Esophagus squamous epithelium (tissue), 5 donors: Measurements from ENCODE around the gene ZGPAT. TPM values are rescaled to one million over a fixed set of nuclear protein-coding genes. Genes with fewer than 3 reads are reported as not detected.

Experiments
- DNase-seq: peaks from one replicate; lab custom pipeline; 2025; lab: John Stamatoyannopoulos, UW
- H3K27ac ChIP-seq, 4 donors: fragments of 200-600 bp; sonication (generic); one replicate each; pipeline ENCODE4 v1.5.1; 2016 to 2019; ENCODE audit warnings: mild to moderate bottlenecking in 1 of 4
- H3K27me3 ChIP-seq, 4 donors: fragments of 200-600 bp; sonication (generic); 1 replicate in 3 of 4; 2 replicates in 1 of 4; pipeline versions ENCODE4 v1.5.1 to v1.6.0; 2017 to 2021; ENCODE audit warnings: antibody characterized with exemption in 1 of 4
- H3K36me3 ChIP-seq, 3 donors: fragments of 200-600 bp; sonication (generic); one replicate each; pipeline ENCODE4 v1.5.1; 2016 to 2019
- H3K4me1 ChIP-seq, 3 donors: fragments of 200-600 bp; sonication (generic); one replicate each; pipeline ENCODE4 v1.5.1; 2017 to 2019
- H3K4me3 ChIP-seq, 4 donors: fragments of 200-600 bp; sonication (generic); 1 replicate in 3 of 4; 2 replicates in 1 of 4; pipeline ENCODE4 v1.5.1; 2016 to 2019; ENCODE audit warnings: mild to moderate bottlenecking in 2 of 4, moderate library complexity in 1 of 4
- H3K9me3 ChIP-seq, 3 donors: fragments of 200-600 bp; sonication (generic); one replicate each; pipeline ENCODE4 v1.5.1; 2016 to 2019
- CTCF ChIP-seq, 6 experiments: fragments of 450-650 bp in 4 of 6; fragments of 200-600 bp in 2 of 6; sonication (generic) in 2 of 6; IDR thresholded peaks; one replicate each; pipeline ENCODE4 v1.5.1; 2016 to 2019; ENCODE audit warnings: antibody characterized with exemption in 6 of 6, mild to moderate bottlenecking in 4 of 6, moderate library complexity in 4 of 6
- POLR2A ChIP-seq, 4 donors: fragments of 450-650 bp; IDR thresholded peaks; one replicate each; pipeline ENCODE4 v1.6.1; 2017; ENCODE audit warnings: antibody characterized with exemption in 4 of 4, mild to moderate bottlenecking in 4 of 4, moderate library complexity in 3 of 4
- WGBS, 2 donors: methylation state at CpG; one replicate each; pipeline ENCODE4 v1.1.5; 2018; 5-methylcytosine and 5-hydroxymethylcytosine counted together
- intact Hi-C: fragments of 100-400 bp; cut with DNase I; formaldehyde crosslinking; loops from one replicate; pipeline ENCODE4 v1.15.0; 2022
- total RNA-seq, 4 donors: library from RNA; depleted of rRNA; stranded (reverse); fragments of >200 nt; gene quantifications; one replicate each; pipeline ENCODE4 v1.1.0, GENCODE V29; 2016
- donor health status: DM: yes; HTN: yes; CAD: no.

ZGPAT gene
- total RNA-seq, 4 donors from 2014 or later: 25.4 to 31.9 (median 28.3) TPM

- DNase-seq: no peak
- Histone ChIP-seq H3K27me3 (no peaks in the 10 kb centered on the region), H3K9me3 (no peaks in the 10 kb centered on the region), H3K27ac (no peak overlapping the region), H3K4me1 (no peaks in the 10 kb centered on the region), H3K4me3 (no peak overlapping the region), H3K36me3 (no peaks in the 10 kb centered on the region)
- TF ChIP-seq CTCF (IDR thresholded peaks at IDR 0.05) (no peak), POLR2A (IDR thresholded peaks at IDR 0.05) (no peak)
- 70 to 78% methylated on average over 14 to 17 of the region's 18 CpGs for WGBS, 2 donors
- intact Hi-C loops: no loop called here
Measured at GRCh38 chr20:63755933-63756647, 48.3 kb downstream of the ZGPAT start.

DNA sequence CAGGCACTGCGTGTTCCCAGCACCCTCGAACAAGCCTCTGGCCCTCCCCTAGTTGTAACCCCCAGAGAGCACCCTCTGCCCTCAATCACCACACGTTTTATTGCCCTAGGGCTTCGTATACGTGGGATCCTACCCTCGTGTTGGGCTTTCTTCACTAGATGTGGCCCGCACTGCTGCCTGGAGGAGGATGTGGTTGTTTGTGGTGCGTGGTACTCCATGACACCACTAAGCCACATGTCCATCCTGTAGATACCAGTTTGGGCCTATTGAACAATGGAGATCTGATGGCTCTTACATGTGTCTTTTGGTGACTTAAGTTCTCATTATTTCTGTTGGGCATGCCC is 48.8 kb downstream of the ZGPAT start:
- Histone ChIP-seq H3K9me3 (no peaks in the 10 kb centered on the region), H3K4me1 (no peaks in the 10 kb centered on the region), H3K4me3 (no peak overlapping the region), H3K27me3 (no peaks in the 10 kb centered on the region), H3K27ac (no peak overlapping the region), H3K36me3 (no peaks in the 10 kb centered on the region)
- intact Hi-C loops: no loop called here
- DNase-seq: no peak
- TF ChIP-seq CTCF (IDR thresholded peaks at IDR 0.05) (no peak), POLR2A (IDR thresholded peaks at IDR 0.05) (no peak)
- WGBS, 2 donors: 37 to 56% methylated on average over 8 of the region's 8 CpGs

DNA sequence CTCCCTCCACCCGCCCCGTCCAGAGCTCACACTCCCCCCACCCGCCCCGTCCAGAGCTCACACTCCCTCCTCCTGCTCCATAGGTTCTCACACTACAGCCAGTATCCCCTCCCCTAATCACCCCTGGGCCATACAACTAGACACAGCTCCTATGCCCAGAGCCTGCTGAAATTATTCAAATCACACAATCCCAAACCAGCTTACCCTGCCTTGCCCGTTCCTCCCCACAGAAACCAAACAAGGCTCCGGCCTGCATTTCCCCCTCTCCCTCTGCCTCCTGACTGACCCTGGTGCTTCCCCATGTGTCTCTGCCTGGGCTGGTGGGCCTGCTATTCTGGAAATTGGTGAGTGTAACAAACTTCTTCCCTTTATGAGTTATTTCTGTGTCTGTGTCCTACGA is 50.3 kb downstream of the ZGPAT start:
- Histone ChIP-seq H3K4me3 (no peak overlapping the region), H3K36me3 (no peaks in the 10 kb centered on the region), H3K4me1 (no peaks in the 10 kb centered on the region), H3K9me3 (no peaks in the 10 kb centered on the region), H3K27ac (no peak overlapping the region), H3K27me3 (no peaks in the 10 kb centered on the region)
- DNase-seq: no peak
- WGBS, 2 donors: 93 to 97% methylated on average over 3 of the region's 7 CpGs
- no peak for TF ChIP-seq CTCF (IDR thresholded peaks at IDR 0.05)
- TF ChIP-seq POLR2A (IDR thresholded peaks at IDR 0.05): no peak
- intact Hi-C loops: no loop called here

DNA sequence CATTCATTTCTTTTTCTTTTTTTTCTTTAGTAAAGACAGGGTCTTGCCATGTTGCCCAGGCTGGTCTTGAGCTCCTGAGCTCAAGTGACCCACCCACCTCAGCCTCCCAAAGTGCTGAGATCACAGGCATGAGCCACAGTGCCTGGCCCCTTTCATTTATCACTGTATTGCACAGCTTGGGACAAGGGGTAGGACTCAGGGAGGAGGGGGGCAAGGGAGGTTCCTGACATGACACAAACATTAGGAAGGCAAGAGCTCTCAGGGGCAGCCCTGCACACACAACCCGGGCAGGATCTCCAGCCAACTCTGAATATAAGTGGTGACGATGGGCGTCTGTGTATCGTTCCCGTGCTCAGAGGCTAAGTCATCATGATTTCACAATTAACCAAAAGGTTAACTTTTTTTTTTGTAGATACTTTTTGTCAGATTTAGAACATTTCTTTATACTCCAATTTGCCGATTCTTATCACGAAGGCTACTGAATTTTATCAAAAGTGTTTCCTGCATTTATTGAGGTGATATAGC is 51.6 kb downstream of the ZGPAT start:
- DNase-seq: no peak
- intact Hi-C loops: no loop called here
- Histone ChIP-seq H3K4me3 (no peak overlapping the region), H3K27me3 (no peaks in the 10 kb centered on the region), H3K4me1 (no peaks in the 10 kb centered on the region), H3K9me3 (no peaks in the 10 kb centered on the region), H3K27ac (no peak overlapping the region), H3K36me3 (no peaks in the 10 kb centered on the region)
- WGBS, 2 donors: 77 to 85% methylated on average over 7 of the region's 7 CpGs
- TF ChIP-seq POLR2A (IDR thresholded peaks at IDR 0.05): no peak
- TF ChIP-seq CTCF (IDR thresholded peaks at IDR 0.05): no peak

DNA sequence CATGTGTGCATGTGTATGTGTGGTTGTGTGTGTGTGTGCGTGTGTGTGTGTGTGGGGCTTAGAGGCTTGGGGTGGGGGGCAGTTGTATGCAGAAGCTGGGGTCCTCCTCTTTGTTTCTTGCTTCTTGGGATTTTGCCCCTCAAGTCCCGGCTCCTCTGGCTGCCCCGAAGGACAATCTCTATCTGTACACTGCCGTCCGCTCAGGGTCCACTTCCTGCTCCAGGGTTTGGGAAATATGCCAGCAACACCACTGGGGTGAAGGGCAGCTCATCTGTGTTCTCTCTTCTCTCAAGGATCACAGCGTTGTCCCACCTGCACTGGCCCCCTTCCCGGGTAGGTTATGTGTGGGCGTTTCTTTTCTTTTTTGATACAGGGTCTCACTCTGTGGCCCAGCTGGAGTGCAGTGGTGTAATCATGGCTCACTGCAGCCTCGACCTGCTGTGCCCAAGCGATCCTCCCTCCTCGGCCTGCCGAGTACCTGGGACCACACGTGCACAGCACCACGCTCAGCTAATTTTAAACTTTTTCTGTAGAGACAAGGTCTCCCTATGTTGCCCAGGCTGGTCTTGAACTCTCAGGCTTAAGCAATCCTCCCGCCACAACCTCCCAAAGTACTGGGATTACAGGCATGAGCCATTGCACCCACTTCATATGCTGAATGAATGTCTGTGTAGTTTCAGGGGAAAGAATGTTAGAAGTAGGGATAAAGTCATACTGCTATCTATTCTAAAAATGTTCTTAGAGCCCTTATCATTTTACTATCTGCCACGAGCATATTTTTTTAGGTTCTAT is 57.4 kb downstream of the ZGPAT start:
- Histone ChIP-seq H3K27me3 (no peaks in the 10 kb centered on the region), H3K27ac (no peak overlapping the region), H3K4me1 (no peaks in the 10 kb centered on the region), H3K9me3 (no peaks in the 10 kb centered on the region), H3K36me3 (peaks cover 0 to 33% (median 9%) of the 10 kb centered on the region in 3 donors), H3K4me3 (no peak overlapping the region)
- TF ChIP-seq CTCF (IDR thresholded peaks at IDR 0.05) (no peak), POLR2A (IDR thresholded peaks at IDR 0.05) (no peak)
- DNase-seq: no peak
- WGBS, 2 donors: 88 to 91% methylated on average over 10 to 16 of the region's 16 CpGs
- intact Hi-C loops: no loop called here
